ENCODE data around the gene ACP7.

- TF ChIP-seq, protein P1, sequence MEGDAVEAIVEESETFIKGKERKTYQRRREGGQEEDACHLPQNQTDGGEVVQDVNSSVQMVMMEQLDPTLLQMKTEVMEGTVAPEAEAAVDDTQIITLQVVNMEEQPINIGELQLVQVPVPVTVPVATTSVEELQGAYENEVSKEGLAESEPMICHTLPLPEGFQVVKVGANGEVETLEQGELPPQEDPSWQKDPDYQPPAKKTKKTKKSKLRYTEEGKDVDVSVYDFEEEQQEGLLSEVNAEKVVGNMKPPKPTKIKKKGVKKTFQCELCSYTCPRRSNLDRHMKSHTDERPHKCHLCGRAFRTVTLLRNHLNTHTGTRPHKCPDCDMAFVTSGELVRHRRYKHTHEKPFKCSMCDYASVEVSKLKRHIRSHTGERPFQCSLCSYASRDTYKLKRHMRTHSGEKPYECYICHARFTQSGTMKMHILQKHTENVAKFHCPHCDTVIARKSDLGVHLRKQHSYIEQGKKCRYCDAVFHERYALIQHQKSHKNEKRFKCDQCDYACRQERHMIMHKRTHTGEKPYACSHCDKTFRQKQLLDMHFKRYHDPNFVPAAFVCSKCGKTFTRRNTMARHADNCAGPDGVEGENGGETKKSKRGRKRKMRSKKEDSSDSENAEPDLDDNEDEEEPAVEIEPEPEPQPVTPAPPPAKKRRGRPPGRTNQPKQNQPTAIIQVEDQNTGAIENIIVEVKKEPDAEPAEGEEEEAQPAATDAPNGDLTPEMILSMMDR (IDR thresholded peaks at IDR 0.05; ENCODE audit: insufficient read depth, low read length, poor library complexity, severe bottlenecking), result no peak
- TF ChIP-seq EZH2phosphoT487 (conservative IDR thresholded peaks at IDR 0.05; ENCODE audit: low read length), result no peak
Observed at GRCh38 chr19:39060171-39060570, 24.0 kb upstream of the ACP7 start.
